ENCODE measurements around the gene TMEM138.

- TF ChIP-seq CTCF (IDR thresholded peaks at IDR 0.05) (no peak), EZH2 (IDR thresholded peaks at IDR 0.05) (no peak), EZH2phosphoT487 (IDR thresholded peaks at IDR 0.05) (no peak)
These were observed 55.5 kb downstream of the TMEM138 start for GRCh38 chr11:61417670-61418069.
